Caco-2 (cell line): ENCODE measurements around the gene IL12RB2. TPM values are rescaled to one million over a fixed set of nuclear protein-coding genes. Genes with fewer than 3 reads are reported as not detected.

Source experiments
- BruUV-seq: library from RNA; stranded (reverse); fragments of 400-500 nt; replicated peaks from 2 replicates; lab custom pipeline; 2021; lab: Mats Ljungman, UMichigan
- CTCF ChIA-PET: fragments of 300-600 bp; sonication (Branson Sonifier 250); formaldehyde crosslinking; loops from one replicate; lab custom pipeline; 2022; ENCODE audit warnings: antibody characterized with exemption; lab: Charles Lee
- POLR2A ChIA-PET: fragments of 300-600 bp; sonication (Branson Sonifier 250); formaldehyde crosslinking; loops from one replicate; lab custom pipeline; 2022; ENCODE audit warnings: antibody characterized with exemption; lab: Charles Lee
- DNase-seq, 2 experiments: peaks; one replicate each; pipeline versions ENCODE4 v3.0.0 to v3.0.0-alpha.2; 2020 to 2022
- H3K27me3 ChIP-seq: replicated peaks from 2 replicates; pipeline ENCODE4 v1.6.0; 2011; ENCODE audit warnings: low read length; ENCODE audit not compliant: control insufficient read depth, insufficient read depth
- H3K36me3 ChIP-seq: 2 replicates; pipeline ENCODE4 v1.5.1; 2011; ENCODE audit warnings: low read length; ENCODE audit not compliant: control insufficient read depth, insufficient read depth
- H3K4me1 ChIP-seq: fragments of 250-450 bp; sonication (Bioruptor Pico); 2 replicates; pipeline ENCODE4 v1.5.1; 2020; ENCODE audit warnings: mild to moderate bottlenecking
- H3K4me3 ChIP-seq: 2 replicates; pipeline ENCODE4 v1.5.1; 2011; ENCODE audit warnings: low read depth, mild to moderate bottlenecking, control low read depth, low read length
- H3K9me3 ChIP-seq: fragments of 250-450 bp; sonication (Bioruptor Pico); 2 replicates; pipeline ENCODE4 v1.5.1; 2020; ENCODE audit warnings: mild to moderate bottlenecking, moderate library complexity
- H3K27ac Mint-ChIP-seq: one replicate; pipeline ENCODE4 v1.8.0; 2022; ENCODE audit warnings: mixed read lengths; ENCODE audit not compliant: unreplicated experiment
- H3K27me3 Mint-ChIP-seq: one replicate; pipeline ENCODE4 v1.8.0; 2022; ENCODE audit warnings: mixed read lengths; ENCODE audit not compliant: insufficient read depth, unreplicated experiment
- H3K36me3 Mint-ChIP-seq: one replicate; pipeline ENCODE4 v1.8.0; 2022; ENCODE audit warnings: mild to moderate bottlenecking, mixed read lengths; ENCODE audit not compliant: insufficient read depth, unreplicated experiment
- H3K4me1 Mint-ChIP-seq: one replicate; pipeline ENCODE4 v1.8.0; 2022; ENCODE audit warnings: low read depth, mixed read lengths; ENCODE audit not compliant: unreplicated experiment
- H3K4me3 Mint-ChIP-seq: one replicate; pipeline ENCODE4 v1.8.0; 2022; ENCODE audit warnings: mild to moderate bottlenecking, moderate library complexity, mixed read lengths; ENCODE audit not compliant: unreplicated experiment
- H3K9me3 Mint-ChIP-seq: one replicate; pipeline ENCODE4 v1.8.0; 2022; ENCODE audit warnings: mixed read lengths; ENCODE audit not compliant: unreplicated experiment
- intact Hi-C: fragments of 100-400 bp; cut with micrococcal nuclease; formaldehyde crosslinking; loops from one replicate; pipeline ENCODE4 v1.10.0; 2022; ENCODE audit not compliant: unreplicated experiment
- total RNA-seq: library from RNA; stranded (reverse); gene quantifications from 2 replicates; pipeline ENCODE4 v1.2.3, GENCODE V29; 2022
- TF ChIP-seq, protein P1 (sequence below), 2 experiments: fragments of 200-600 bp in 1 of 2; IDR thresholded peaks; 1 replicate in 1 of 2; 2 replicates in 1 of 2; pipeline versions ENCODE4 v1.5.1 to v1.8.0; 2011 to 2022; ENCODE audit warnings: antibody characterized with exemption in 1 of 2, control low read depth in 1 of 2, inconsistent platforms in 1 of 2, low read depth in 1 of 2, low read length in 1 of 2, mild to moderate bottlenecking in 1 of 2, moderate library complexity in 1 of 2; ENCODE audit not compliant: insufficient read depth in 1 of 2, severe bottlenecking in 1 of 2, unreplicated experiment in 1 of 2

Gene IL12RB2
- total RNA-seq, 1 experiment from 2014 or later = 0.54 TPM

- H3K27me3 ChIP-seq = no peaks in the 10 kb centered on the region
- CTCF ChIA-PET = no interaction called here
- H3K9me3 ChIP-seq = no peaks in the 10 kb centered on the region
- Mint-ChIP-seq H3K27ac (no peak overlapping the region), H3K9me3 (no peaks in the 10 kb centered on the region), H3K36me3 (no peaks in the 10 kb centered on the region), H3K4me3 (no peak overlapping the region), H3K4me1 (no peaks in the 10 kb centered on the region), H3K27me3 (no peaks in the 10 kb centered on the region)
- H3K36me3 ChIP-seq = no peaks in the 10 kb centered on the region
- BruUV-seq = no TSS peak
- intact Hi-C loops = no loop called here
- H3K4me3 ChIP-seq = no peak overlapping the region
- TF ChIP-seq, protein P1, sequence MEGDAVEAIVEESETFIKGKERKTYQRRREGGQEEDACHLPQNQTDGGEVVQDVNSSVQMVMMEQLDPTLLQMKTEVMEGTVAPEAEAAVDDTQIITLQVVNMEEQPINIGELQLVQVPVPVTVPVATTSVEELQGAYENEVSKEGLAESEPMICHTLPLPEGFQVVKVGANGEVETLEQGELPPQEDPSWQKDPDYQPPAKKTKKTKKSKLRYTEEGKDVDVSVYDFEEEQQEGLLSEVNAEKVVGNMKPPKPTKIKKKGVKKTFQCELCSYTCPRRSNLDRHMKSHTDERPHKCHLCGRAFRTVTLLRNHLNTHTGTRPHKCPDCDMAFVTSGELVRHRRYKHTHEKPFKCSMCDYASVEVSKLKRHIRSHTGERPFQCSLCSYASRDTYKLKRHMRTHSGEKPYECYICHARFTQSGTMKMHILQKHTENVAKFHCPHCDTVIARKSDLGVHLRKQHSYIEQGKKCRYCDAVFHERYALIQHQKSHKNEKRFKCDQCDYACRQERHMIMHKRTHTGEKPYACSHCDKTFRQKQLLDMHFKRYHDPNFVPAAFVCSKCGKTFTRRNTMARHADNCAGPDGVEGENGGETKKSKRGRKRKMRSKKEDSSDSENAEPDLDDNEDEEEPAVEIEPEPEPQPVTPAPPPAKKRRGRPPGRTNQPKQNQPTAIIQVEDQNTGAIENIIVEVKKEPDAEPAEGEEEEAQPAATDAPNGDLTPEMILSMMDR (IDR thresholded peaks at IDR 0.05; ENCODE audit: insufficient read depth in 1 of 2, low read depth in 1 of 2, low read length in 1 of 2, severe bottlenecking in 1 of 2, unreplicated experiment in 1 of 2) = no peak
- no peak for DNase-seq
- no peaks in the 10 kb centered on the region for H3K4me1 ChIP-seq
- POLR2A ChIA-PET = no interaction called here
Observed at GRCh38 chr1:67274623-67275325, 32.9 kb upstream of the IL12RB2 start.

GRCh38 chr1:67280696-67281095 lies 27.0 kb upstream of the IL12RB2 start:
- H3K27ac Mint-ChIP-seq = no peak overlapping the region
- Histone ChIP-seq H3K27me3 (no peaks in the 10 kb centered on the region), H3K36me3 (no peaks in the 10 kb centered on the region), H3K4me1 (peaks cover 11% of the 10 kb centered on the region; the same call in 1 of the 2 replicates), H3K9me3 (no peaks in the 10 kb centered on the region), H3K4me3 (no peak overlapping the region)
- no peaks in the 10 kb centered on the region for H3K36me3 Mint-ChIP-seq
- H3K27me3 Mint-ChIP-seq = no peaks in the 10 kb centered on the region
- POLR2A ChIA-PET = no interaction called here
- no peaks in the 10 kb centered on the region for H3K9me3 Mint-ChIP-seq
- intact Hi-C loops = no loop called here
- H3K4me3 Mint-ChIP-seq = peak overlapping the region; percentile 0
- CTCF ChIA-PET = no interaction called here
- DNase-seq = no peak
- no peaks in the 10 kb centered on the region for H3K4me1 Mint-ChIP-seq
- TSS peak; percentile 72 for BruUV-seq
- TF ChIP-seq, protein P1 (IDR thresholded peaks at IDR 0.05; ENCODE audit: insufficient read depth in 1 of 2, low read depth in 1 of 2, low read length in 1 of 2, severe bottlenecking in 1 of 2, unreplicated experiment in 1 of 2) = no peak

GRCh38 chr1:67281244-67281643 lies 26.4 kb upstream of the IL12RB2 start:
- Mint-ChIP-seq H3K4me1 (no peaks in the 10 kb centered on the region), H3K9me3 (no peaks in the 10 kb centered on the region), H3K27ac (no peak overlapping the region), H3K36me3 (no peaks in the 10 kb centered on the region), H3K27me3 (no peaks in the 10 kb centered on the region), H3K4me3 (peak overlapping the region; percentile 0)
- Histone ChIP-seq H3K4me1 (peaks cover 11% of the 10 kb centered on the region; the same call in 1 of the 2 replicates), H3K9me3 (no peaks in the 10 kb centered on the region), H3K36me3 (no peaks in the 10 kb centered on the region), H3K4me3 (no peak overlapping the region), H3K27me3 (no peaks in the 10 kb centered on the region)
- peak in 1 of 2 experiments; percentile 5 for DNase-seq
- intact Hi-C loops = no loop called here
- TF ChIP-seq, protein P1 (IDR thresholded peaks at IDR 0.05; ENCODE audit: insufficient read depth in 1 of 2, low read depth in 1 of 2, low read length in 1 of 2, severe bottlenecking in 1 of 2, unreplicated experiment in 1 of 2) = no peak
- POLR2A ChIA-PET = no interaction called here
- no TSS peak for BruUV-seq
- CTCF ChIA-PET = no interaction called here
